Measurements from ENCODE around the gene DUSP19.

The DUSP19 gene

GRCh38 chr2:183068561-183068960, 10.0 kb upstream of the DUSP19 start:
- DNase-seq (ENCODE audit: low spot score) = no peak

GRCh38 chr2:183069174-183069573, 9.4 kb upstream of the DUSP19 start:
- DNase-seq (ENCODE audit: low spot score) = no peak

GRCh38 chr2:183070942-183071844, 7.4 kb upstream of the DUSP19 start:
- DNase-seq (ENCODE audit: low spot score) = peak; percentile 50

- no peak for DNase-seq (ENCODE audit: low spot score)
These were observed 6.4 kb upstream of the DUSP19 start for GRCh38 chr2:183072177-183072576.

- no peak for DNase-seq (ENCODE audit: low spot score)
These were observed 434 bp upstream of the DUSP19 start for GRCh38 chr2:183078163-183078463.

GRCh38 chr2:183079139-183079775, 710 bp downstream of the DUSP19 start:
- DNase-seq (ENCODE audit: low spot score) = peak; percentile 33

- peak; percentile 52 for DNase-seq (ENCODE audit: low spot score)
These were observed 3.4 kb downstream of the DUSP19 start for GRCh38 chr2:183081911-183082310.

- no peak for DNase-seq (ENCODE audit: low spot score)
These were observed 9.5 kb downstream of the DUSP19 start for GRCh38 chr2:183088061-183088460.

- DNase-seq (ENCODE audit: low spot score) = no peak
These were observed 10.8 kb downstream of the DUSP19 start for GRCh38 chr2:183089192-183089851.

- no peak for DNase-seq (ENCODE audit: low spot score)
These were observed 12.9 kb downstream of the DUSP19 start for GRCh38 chr2:183091318-183091953.

GRCh38 chr2:183091954-183092345, 13.4 kb downstream of the DUSP19 start:
- no peak for DNase-seq (ENCODE audit: low spot score)

- DNase-seq (ENCODE audit: low spot score) = peak; percentile 66
These were observed 15.5 kb downstream of the DUSP19 start for GRCh38 chr2:183093857-183094657.

GRCh38 chr2:183105402-183106134, 27.0 kb downstream of the DUSP19 start:
- no peak for DNase-seq (ENCODE audit: low spot score)

GRCh38 chr2:183112577-183112976, 34.0 kb downstream of the DUSP19 start:
- DNase-seq (ENCODE audit: low spot score) = no peak

GRCh38 chr2:183113630-183114029, 35.1 kb downstream of the DUSP19 start:
- DNase-seq (ENCODE audit: low spot score) = no peak

- no peak for DNase-seq (ENCODE audit: low spot score)
These were observed 38.7 kb downstream of the DUSP19 start for GRCh38 chr2:183117226-183117625.

GRCh38 chr2:183123117-183123958, 44.8 kb downstream of the DUSP19 start:
- peak; percentile 13 for DNase-seq (ENCODE audit: low spot score)

- no peak for DNase-seq (ENCODE audit: low spot score)
These were observed 45.3 kb downstream of the DUSP19 start for GRCh38 chr2:183123959-183124221.

- peak; percentile 91 for DNase-seq (ENCODE audit: low spot score)
These were observed 45.8 kb downstream of the DUSP19 start, which contains the start of gene NUP35 for GRCh38 chr2:183124222-183124956. Gene NUP35 (plus strand): TSS chr2:183124443. CDS start chr2:183124458, 15 bp downstream.

- no peak for DNase-seq (ENCODE audit: low spot score)
These were observed 46.4 kb downstream of the DUSP19 start for GRCh38 chr2:183124957-183125255.
